HG03108 (cell line): Measurements from ENCODE around the gene PSMG3.
"Not testable (repeated sequence)": the region's sequence is repeated elsewhere in the genome, so short reads cannot be mapped to it uniquely, and the experiment has no call there.

ENCODE experiments used
- ATAC-seq: cut with Tn5 transposase; IDR thresholded peaks from one replicate; pipeline ENCODE4 v1.9.1; 2021; ENCODE audit warnings: moderate library complexity; ENCODE audit not compliant: unreplicated experiment

PSMG3 gene

GRCh38 chr7:1597066-1597760 lies 27.4 kb upstream of the PSMG3 start:
- no peak for ATAC-seq

- ATAC-seq: no peak
Observed at GRCh38 chr7:1596181-1597043, 26.6 kb upstream of the PSMG3 start.

GRCh38 chr7:1595636-1596035 lies 25.8 kb upstream of the PSMG3 start:
- no peak for ATAC-seq

GRCh38 chr7:1595027-1595426 lies 25.2 kb upstream of the PSMG3 start:
- no peak for ATAC-seq

- no peak for ATAC-seq
Observed at GRCh38 chr7:1593904-1594421, 24.1 kb upstream of the PSMG3 start.

- no peak for ATAC-seq
Observed at GRCh38 chr7:1593091-1593866, 23.4 kb upstream of the PSMG3 start.

GRCh38 chr7:1592299-1592871 lies 22.6 kb upstream of the PSMG3 start:
- ATAC-seq: no peak

GRCh38 chr7:1591876-1592275 lies 22.0 kb upstream of the PSMG3 start:
- no peak for ATAC-seq

GRCh38 chr7:1591396-1591795 lies 21.6 kb upstream of the PSMG3 start:
- no peak for ATAC-seq

GRCh38 chr7:1590887-1591286 lies 21.1 kb upstream of the PSMG3 start:
- no peak for ATAC-seq

- no peak for ATAC-seq
Observed at GRCh38 chr7:1590476-1590875, 20.6 kb upstream of the PSMG3 start.

- ATAC-seq: no peak
Observed at GRCh38 chr7:1588978-1589377, 19.1 kb upstream of the PSMG3 start.

GRCh38 chr7:1587738-1588137 lies 17.9 kb upstream of the PSMG3 start:
- ATAC-seq: no peak

- no peak for ATAC-seq
Observed at GRCh38 chr7:1586827-1587705, 17.2 kb upstream of the PSMG3 start.

GRCh38 chr7:1586126-1586826 lies 16.4 kb upstream of the PSMG3 start:
- ATAC-seq: no peak

GRCh38 chr7:1585142-1585981 lies 15.5 kb upstream of the PSMG3 start:
- ATAC-seq: no peak

GRCh38 chr7:1584700-1585099 lies 14.9 kb upstream of the PSMG3 start:
- ATAC-seq: no peak

- not testable (repeated sequence) for ATAC-seq
Observed at GRCh38 chr7:1583241-1583930, 13.6 kb upstream of the PSMG3 start.
